ENCODE results near the gene SLC7A11.
"Not testable (repeated sequence)": the region's sequence is repeated elsewhere in the genome, so short reads cannot be mapped to it uniquely, and the experiment has no call there.

SLC7A11 gene

DNA sequence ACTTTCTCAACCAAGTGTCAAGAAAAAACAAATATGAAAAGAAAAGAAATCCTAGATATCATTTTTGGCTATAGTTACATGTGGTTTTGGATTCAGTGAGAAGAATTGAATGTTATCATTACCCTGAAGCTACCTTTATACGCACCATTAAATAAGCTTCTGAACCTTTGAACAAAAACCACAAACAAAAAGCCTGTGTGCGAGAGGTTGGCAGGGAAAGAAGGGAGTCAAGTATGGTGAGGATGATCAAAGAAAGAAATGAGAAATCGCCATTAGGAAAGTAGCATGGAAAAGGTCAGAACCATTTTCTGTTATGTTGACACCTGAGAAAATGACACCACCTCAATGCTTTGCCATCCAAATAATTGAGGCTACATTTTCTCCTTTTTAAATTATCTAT is 1.2 kb upstream of the SLC7A11 start:
- in situ Hi-C loops (cut with MboI; ENCODE audit: low sequenced_read_pairs): no loop called here

GRCh38 chr4:138242834-138243156 is 646 bp upstream of the SLC7A11 start:
- in situ Hi-C loops (cut with MboI; ENCODE audit: low sequenced_read_pairs): no loop called here

GRCh38 chr4:138241281-138242075 is 671 bp downstream of the SLC7A11 start:
- in situ Hi-C loops (cut with MboI; ENCODE audit: low sequenced_read_pairs): no loop called here

GRCh38 chr4:138239491-138239890 is 2.7 kb downstream of the SLC7A11 start:
- in situ Hi-C loops (cut with MboI; ENCODE audit: low sequenced_read_pairs): no loop called here

DNA sequence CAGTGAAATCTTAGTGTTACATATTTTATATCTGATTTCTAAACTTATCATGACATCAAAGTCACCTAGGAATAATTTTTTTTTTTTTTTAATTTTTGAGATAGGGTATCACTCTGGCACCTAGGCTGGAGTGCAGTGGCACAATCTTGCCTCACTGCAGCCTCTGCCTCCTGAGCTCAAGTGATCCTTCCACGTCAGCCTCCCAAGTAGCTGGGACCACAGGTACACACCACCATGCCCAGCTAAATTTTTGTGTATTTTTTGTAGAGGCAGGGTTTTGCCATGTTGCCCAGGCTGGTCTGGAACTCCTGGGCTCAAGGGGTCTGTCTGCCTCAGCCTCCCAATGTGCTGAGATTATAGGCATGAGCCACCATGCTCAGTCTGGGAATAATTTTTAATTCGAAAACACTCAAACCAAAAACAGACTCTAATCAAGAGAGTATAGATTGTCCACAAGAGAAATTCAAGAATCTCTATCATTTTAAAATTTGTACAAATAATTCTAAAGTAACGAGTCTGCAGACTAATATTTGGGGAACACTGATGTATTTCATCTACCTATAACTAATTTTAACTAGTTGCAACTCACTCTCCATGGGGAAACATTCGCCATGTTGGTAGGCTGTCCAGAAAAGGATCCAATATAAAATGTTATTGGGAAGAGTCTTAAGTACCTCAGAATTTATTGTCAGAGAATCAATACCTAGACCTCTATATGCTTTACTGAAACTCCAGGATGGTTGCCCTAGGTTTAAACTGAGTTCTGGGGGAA is 3.4 kb downstream of the SLC7A11 start:
- in situ Hi-C loops (cut with MboI; ENCODE audit: low sequenced_read_pairs): no loop called here

DNA sequence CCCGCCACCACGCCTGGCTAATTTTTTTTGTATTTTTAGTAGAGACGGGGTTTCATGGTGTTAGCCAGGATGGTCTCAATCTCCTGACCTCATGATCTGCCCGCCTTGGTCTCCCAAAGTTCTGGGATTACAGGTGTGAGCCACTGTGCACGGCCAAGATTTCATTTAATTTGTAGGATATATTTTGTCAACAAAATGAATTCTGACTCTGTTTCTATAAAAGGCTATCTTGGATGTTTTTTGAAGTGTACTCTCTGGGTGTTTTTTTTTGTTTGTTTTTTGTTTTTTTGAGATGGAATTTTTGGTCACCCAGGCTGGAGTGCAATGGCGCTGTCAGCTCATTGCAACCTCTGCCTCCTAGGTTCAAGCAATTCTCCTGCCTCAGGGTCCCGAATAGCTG is 5.0 kb downstream of the SLC7A11 start:
- in situ Hi-C loops (cut with MboI; ENCODE audit: low sequenced_read_pairs): not testable (repeated sequence)

GRCh38 chr4:138236037-138236436 is 6.1 kb downstream of the SLC7A11 start:
- in situ Hi-C loops (cut with MboI; ENCODE audit: low sequenced_read_pairs): no loop called here

DNA sequence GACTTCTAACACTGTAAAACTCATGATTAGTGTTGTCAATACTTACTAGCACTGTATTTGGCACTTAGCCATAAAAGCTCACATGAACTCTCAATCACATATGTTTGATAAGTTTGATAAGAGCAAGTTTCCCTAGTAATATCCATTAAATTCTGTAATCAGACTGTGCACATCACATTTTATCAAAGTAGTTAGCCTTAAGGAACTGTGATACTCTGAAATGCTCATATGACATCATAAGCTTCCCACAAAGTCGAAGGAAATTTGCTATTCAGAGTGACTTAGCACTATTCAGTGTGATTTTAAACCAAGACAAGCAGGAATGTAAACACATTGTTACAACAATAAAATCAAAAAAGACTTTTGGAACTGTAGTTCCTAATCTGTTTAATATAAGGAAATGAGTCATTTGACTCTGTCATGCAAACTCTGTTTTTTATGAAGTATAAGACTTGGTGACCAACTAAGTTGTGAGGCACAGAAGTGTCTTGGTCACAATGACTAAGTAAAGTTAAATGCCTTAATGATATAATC is 6.7 kb downstream of the SLC7A11 start:
- in situ Hi-C loops (cut with MboI; ENCODE audit: low sequenced_read_pairs): no loop called here

GRCh38 chr4:138234248-138234647 is 7.9 kb downstream of the SLC7A11 start:
- in situ Hi-C loops (cut with MboI; ENCODE audit: low sequenced_read_pairs): no loop called here

GRCh38 chr4:138233313-138234034 is 8.7 kb downstream of the SLC7A11 start:
- in situ Hi-C loops (cut with MboI; ENCODE audit: low sequenced_read_pairs): no loop called here

GRCh38 chr4:138232364-138232763 is 9.8 kb downstream of the SLC7A11 start:
- in situ Hi-C loops (cut with MboI; ENCODE audit: low sequenced_read_pairs): no loop called here

- in situ Hi-C loops (cut with MboI; ENCODE audit: low sequenced_read_pairs): no loop called here
Observed at GRCh38 chr4:138230048-138230447, 12.1 kb downstream of the SLC7A11 start.

DNA sequence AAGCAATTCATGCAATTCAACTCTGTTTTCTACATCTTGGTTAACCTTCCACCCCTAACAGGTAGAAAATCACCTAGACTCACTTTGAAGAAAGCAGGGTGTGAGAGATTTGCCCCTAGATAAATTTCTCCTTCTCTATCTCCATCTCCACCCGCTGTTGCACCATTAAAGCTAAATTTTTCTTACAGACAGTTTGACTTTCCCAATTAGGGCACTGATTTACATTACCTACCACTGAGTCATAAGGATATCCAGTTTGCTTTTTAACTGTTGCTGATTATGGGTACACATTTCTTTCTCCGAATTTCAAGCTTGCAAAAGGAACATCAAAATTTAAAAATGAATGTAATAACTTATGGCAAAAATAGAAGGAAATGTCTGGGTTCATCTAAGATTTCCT is 13.0 kb downstream of the SLC7A11 start:
- in situ Hi-C loops (cut with MboI; ENCODE audit: low sequenced_read_pairs): no loop called here

- in situ Hi-C loops (cut with MboI; ENCODE audit: low sequenced_read_pairs): no loop called here
Observed at GRCh38 chr4:138226351-138226750, 15.8 kb downstream of the SLC7A11 start.

DNA sequence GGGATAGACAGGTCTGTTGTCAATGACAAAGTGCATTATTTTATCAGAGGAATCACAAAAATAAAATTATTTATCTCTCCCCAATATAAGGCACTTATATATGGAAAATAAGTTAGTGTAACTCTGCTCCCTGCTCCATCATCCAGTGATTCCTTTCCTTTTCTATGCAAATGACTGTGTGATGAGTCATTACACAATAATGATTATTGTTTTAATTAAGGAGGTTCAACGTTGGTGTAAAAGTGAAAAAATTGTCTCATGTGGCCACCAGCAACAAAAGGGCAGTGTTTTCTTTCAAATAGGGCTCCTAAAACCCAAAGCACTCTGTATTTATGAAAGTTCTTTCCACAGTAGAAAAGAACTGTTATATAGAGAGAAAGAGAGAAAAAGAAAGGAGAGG is 16.7 kb downstream of the SLC7A11 start:
- in situ Hi-C loops (cut with MboI; ENCODE audit: low sequenced_read_pairs): no loop called here

DNA sequence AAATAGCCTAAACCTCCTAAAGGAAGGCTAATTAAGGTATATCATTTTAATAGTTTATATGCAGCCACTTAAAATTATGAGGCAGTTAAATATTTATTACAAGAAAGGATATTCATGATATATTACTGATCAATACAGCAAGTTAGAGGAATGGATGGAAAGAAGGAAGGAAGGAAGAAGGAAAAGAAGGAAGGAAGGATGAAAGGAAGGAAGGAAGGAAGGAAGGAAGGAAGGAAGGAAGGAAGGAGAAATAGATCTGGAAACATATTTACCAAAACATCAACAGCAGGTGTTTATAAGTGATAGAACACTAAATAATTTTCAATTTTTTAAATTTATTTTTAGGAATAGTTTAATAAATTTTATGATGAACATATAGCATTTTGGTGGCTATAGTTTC is 17.5 kb downstream of the SLC7A11 start:
- in situ Hi-C loops (cut with MboI; ENCODE audit: low sequenced_read_pairs): no loop called here

DNA sequence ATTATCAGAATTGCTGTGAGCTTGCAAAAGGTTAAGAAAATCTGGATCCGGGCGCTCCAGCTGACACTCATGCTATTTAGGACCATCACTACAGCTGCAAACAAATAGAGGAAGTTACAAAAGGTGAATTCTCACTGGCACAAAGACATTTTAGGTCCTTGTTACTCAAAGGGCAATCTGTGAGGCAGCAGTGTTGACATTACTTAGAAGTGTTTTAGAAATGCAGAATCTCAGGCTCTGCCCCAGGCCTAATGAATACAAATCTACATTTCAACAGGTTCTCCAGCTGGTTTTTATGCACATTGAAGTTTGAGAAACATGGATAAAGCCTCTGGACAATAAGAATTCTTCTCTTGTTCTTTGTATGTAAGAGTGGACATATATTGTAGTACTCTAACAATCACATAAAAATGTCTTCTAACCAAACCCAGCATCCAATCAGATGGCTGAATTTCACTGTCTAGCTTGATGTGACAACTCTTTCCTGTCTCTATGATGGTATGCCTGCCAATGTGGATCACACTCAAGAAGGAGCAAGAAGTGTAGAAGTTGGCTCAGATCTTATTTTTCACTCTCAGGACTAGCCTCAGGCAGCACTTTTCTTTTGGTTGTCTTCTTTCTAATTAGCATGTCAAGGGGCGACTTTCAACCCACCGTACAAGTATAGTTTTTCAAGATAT is 18.8 kb downstream of the SLC7A11 start:
- in situ Hi-C loops (cut with MboI; ENCODE audit: low sequenced_read_pairs): no loop called here

DNA sequence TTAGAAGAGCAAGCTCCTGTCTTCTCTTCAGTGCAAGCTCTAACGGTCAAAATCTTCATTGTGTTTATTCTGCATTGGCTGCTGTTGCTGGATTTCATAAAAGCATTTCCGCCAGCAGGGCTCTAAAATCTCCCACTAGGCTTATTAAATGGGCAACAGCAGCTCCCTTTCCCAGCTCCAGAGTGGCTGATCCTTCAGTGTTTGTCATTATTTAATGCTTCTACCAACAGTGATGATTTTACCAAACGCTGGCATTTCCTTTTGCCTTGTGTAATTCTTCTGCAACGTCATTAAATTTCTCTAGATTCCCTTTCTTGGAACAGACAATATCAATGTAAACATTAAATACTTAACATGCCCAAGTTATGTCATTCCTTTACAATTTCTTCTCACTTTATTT is 20.1 kb downstream of the SLC7A11 start:
- in situ Hi-C loops (cut with MboI; ENCODE audit: low sequenced_read_pairs): no loop called here

- in situ Hi-C loops (cut with MboI; ENCODE audit: low sequenced_read_pairs): no loop called here
Observed at GRCh38 chr4:138218976-138219375, 23.2 kb downstream of the SLC7A11 start.

GRCh38 chr4:138217567-138217966 is 24.6 kb downstream of the SLC7A11 start:
- in situ Hi-C loops (cut with MboI; ENCODE audit: low sequenced_read_pairs): no loop called here

GRCh38 chr4:138216272-138216867 is 25.8 kb downstream of the SLC7A11 start:
- in situ Hi-C loops (cut with MboI; ENCODE audit: low sequenced_read_pairs): no loop called here
